HG03060 (cell line): Measurements from ENCODE around the gene ACTA1.
"Not testable (repeated sequence)": the region's sequence is repeated elsewhere in the genome, so short reads cannot be mapped to it uniquely, and the experiment has no call there.

Experiments
- ATAC-seq: cut with Tn5 transposase; IDR thresholded peaks from one replicate; pipeline ENCODE4 v1.9.1; 2021; ENCODE audit warnings: low read depth, moderate number of reproducible peaks; ENCODE audit not compliant: unreplicated experiment

ACTA1 gene

DNA sequence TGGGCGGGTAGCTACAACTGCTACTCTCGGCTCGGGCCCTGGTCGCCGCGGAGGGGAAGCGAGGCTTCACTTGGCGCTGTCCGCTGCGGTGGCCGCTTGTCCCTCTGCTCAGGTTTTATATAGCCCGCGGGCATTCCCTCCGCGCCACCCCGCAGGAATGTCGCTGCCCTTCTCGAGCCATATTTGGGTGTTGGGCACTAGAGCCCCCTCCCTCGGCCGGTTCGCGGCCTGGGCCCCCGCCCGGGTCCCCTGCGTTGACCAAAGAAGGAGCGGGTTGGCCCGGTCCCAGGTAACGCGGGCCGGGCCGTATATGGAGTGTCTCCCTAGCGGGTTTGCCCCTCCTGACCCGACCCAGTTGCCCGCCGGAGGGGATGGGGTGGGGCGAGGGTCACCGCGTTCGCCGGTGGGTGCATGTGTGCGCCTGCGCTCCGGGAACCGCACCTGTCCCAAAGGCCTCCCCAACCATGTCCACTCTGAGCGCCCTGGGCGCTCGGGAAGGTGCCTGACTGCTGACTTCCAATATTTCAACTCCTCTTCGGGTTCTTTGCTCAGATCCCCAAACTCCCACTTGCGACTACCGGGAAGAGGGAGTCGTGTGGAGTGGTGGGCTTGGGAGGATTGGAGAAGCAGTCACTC lies at the start of gene ACTA1:
TSS of gene ACTA1 (minus strand) at position 90 of the 636 bp plus-strand sequence. CDS start 979 bp downstream, outside the sequence.
- ATAC-seq: no peak

DNA sequence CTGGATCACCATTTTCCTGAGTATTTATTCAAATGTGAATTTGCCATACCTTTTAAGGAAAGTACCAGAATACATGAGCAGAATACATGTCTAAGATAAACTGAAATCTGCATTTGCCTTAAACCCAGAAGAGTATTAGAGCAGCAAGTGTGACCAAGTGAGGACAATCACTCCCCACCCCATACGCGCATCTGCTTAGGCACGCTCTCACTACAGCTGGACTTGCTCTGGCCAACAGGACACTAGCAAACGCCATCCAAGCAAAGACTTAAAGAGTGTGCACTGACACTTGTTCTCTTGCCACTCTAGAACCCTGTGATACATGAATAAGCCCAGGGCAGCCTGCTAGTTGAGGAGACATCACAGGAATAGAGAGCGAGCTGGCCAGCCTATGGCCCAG lies 48.6 kb upstream of the ACTA1 start:
- no peak for ATAC-seq

DNA sequence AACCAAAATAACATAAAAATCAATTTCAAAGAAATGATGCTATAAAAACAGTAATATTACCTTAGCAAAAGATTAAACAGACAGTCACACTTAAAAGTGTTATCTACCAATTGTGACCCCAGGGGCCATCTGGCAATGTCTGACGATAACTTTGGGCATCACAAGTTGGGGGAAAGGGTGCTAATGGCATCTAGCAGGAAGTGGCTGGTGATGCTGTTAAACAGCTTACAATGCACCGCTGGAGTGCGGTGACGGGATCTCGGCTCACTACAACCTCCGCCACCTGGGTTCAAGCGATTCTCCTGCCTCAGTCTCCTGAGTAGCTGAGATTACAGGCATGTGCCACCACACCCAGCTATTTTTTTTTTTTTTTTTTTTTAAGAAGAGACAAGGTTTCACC lies 46.6 kb upstream of the ACTA1 start:
- ATAC-seq: no peak

DNA sequence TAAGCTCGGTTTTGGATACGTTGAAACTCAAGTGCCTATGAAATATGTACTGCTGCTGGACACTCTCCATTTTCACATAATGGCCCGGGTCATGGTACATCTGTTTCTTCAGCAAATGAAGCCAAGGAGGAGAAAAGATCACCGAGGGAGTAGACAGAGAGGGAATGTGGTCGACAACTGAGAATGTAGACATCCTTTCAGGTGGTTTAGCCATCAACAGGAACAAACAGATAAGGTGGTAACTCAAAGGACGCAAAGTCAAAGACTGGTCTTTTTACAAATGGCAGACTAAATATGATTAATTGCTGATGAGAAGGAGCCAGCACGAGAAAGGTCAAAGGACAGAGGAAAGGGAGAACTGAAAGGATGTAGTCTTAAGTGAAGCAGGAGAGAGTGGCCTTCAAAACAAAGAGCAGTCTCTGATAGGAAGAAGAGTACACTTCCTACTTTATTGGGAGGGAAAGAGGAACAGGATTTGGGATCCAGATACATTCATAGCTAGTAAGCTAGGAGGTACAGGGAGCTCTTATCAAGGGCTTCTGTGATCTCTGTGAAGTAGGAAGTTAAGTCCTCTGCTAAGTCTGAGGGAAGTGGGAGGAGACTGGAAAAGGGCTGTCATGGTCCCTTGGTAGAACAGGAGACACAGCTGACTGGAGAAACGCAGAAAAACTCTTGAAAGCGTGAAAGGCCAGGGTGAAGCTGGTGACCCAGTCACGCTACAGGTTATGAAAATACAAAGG lies 45.9 kb upstream of the ACTA1 start:
- no peak for ATAC-seq

DNA sequence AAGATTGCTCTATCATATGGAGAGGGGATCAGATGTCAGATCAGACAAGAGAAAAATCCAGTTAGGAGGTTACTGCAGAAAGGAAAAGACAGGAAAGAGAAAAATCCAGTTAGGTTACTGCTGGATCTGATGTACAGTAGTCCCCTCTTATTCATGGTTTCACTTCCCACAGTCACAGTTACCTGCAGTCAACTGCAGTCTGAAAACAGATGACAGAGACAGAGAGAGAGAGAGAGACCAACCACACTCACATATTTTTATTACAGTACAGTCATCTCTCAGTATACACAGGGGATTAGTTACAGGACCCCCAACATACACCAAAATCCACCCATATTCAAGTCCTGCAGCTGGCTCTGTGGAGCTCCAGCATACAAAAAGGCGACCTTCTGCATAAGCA lies 45.0 kb upstream of the ACTA1 start:
- ATAC-seq: no peak

DNA sequence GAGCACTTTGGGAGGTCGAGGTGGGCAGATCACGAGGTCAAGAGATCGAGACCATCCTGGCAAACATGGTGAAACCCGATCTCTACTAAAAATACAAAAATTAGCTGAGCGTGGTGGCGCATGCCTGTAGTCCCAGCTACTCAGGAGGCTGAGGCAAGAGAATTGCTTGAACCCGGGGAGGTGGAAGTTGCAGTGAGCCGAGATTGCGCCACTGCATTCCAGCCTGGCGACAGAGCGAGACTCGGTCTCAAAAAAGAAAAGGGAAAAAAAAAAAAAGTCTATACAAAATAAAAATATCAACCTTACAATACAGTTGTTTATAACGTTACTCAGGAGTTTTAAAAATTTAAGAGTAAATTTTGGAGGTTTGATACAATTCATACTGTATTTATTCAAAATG lies 42.0 kb upstream of the ACTA1 start:
- ATAC-seq: not testable (repeated sequence)

DNA sequence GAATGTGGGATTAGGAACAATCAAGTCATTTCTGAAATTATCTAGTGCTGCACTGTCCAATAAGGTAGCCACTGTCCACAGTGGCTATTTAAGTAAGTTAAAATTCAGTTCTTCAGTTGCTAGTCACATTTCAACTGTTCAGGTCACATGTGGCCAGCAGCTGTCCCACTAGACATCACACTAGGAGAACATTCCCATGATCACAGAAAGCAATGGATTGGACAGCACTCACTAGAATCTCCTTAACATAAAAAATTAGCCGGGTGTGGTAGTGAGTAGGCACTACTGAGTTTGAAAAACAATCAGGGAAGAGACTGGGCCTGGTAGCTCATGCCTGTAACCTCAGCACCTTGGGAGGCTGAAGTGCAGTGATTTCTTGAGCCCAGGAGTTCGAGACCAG lies 40.6 kb upstream of the ACTA1 start:
- ATAC-seq: no peak

DNA sequence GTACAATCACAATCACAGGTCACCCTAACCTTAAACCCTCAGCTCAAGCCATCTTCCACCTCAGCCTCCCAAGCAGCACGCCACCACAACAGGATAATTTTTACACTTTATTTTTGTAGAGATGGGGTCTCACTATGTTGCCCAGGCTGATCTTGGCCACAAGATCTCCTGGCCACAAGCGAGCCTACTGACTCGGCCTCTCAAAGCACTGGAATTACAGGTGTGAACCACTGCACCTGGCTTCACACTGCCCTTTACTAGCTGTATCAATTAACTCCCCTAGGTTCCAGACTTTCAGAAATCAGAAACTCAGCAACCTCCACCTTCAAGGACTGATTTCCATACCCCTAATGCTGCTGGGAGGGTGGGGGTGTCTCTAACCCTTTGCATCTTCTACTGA lies 37.3 kb upstream of the ACTA1 start:
- no peak for ATAC-seq

DNA sequence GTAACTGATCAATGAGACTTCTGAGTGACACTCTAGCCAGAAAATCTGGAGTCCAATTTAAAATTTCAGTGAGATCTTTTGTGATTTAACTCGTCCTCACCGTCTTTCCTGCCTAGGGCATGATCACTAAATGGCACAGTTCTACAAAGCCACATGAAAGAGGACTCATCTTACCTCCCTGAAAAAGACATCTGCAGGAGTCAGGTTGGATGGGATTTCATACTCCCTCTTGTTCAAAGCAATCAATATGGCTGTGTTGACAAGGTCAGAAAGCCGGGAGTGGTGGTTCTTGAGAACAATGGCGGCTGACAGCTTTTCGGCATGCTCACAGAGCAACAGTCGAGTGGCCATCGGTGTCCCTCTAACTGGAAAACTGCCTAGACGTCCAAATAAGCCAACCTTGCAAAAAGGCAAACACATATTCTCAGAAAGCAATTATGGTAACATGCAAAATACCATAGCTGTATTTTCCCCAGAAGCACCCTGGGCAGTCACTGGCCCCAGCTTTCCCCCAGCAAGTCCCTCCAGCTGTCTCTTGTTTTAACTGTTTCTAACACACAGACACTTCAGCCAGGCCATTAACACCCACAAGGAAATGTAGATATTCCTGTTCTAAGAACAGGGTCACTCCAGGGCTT lies 36.6 kb upstream of the ACTA1 start:
- ATAC-seq: no peak

DNA sequence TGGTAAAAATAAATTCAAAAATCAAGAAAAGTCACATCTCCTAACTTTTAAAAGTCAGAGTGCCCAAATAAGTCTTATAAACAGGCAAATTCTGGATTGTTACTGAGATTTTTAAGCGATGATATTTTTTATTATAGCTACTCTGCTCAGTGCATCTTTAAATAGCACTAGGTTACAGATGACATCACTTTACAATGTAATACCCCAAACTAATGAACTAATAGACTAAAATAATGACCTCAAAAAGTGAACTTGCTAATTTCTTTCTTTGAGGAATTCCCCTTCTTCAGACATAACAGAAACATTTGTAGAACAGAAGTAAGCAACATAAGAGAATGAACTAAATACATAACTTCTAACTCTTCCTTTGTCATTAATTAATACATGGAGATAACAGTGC lies 33.0 kb upstream of the ACTA1 start:
- no peak for ATAC-seq

DNA sequence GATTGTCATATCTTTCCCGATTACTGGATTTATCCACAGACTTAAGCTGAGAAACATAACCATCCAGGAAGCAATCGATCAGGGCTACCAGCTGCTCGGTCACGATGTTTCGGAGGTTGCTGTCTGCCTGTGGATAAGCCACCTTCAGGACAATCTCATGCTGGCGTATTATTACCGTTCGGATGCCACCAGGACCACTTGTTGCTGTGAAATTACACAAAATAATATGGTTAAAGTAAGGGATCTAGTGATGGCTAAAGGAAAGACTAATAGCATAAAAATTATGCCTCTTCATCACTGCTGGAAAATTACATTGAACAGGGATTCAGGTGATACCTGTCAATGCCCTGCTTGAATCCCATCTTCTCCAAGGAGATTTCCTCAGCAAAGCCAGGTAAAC lies 30.8 kb upstream of the ACTA1 start:
- ATAC-seq: no peak

DNA sequence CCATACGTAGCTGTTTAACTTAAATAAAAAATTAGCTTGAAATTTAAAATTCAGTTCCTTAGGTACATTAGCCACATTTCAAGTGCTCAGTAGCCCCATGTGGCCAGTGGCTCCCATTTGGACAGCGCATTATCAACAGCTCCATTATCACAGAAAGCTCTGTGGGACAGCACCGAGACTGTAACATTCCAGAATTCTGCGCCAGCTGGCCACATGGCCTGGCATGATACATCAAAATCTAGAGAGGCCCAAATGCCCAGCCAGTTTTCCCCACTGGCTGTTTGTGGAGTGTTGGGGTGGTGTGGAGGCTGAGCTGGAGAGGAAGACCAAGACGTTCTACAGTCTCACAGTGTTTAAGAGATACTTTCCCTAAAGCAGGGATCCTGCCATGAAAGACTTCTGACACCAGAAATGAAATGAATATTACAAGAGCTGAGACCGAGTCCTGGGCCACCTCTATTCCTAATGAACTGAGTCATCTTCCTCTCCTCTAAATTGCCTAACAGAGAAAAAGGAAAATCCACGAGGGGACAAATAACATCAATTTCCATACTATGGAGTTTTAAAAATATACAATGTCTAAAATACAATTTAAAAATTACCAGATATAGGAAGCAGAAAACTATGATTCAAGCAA lies 27.3 kb upstream of the ACTA1 start:
- no peak for ATAC-seq

DNA sequence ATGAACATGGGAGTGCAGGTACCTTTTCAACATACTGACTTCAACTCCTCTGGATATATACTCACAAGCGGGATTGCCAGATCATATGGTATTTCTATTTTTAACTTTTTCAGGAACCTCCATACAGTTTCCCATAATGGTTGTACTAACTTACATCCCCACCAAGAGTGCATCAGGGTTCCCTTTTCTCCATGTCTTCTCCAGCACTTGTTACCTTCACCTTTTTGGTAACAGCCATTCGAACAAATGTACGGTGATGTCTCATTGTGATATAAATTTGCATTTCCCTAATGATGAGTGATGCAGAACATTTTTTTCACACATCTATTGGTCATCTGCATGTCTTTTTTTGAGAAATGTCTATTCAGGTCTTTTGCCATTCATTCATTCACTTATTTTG lies 25.9 kb upstream of the ACTA1 start:
- ATAC-seq: no peak

DNA sequence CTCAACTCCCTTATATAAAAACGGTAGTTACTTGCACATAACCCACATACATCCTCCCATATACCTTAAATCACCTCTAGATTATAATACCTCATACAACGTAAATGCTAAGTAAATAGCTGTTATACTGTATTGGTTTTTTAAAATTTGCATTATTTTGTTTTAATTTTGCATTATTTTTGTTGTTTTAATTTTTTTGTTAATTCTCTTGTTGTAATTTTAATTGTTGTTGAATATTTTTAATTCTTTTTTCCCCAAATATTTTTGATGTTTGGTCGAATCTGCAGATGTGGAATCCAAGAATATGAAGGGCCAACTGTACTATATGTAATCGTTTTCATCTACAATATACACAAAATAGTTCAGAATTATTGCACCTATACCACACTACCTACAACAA lies 23.5 kb upstream of the ACTA1 start:
- ATAC-seq: no peak

DNA sequence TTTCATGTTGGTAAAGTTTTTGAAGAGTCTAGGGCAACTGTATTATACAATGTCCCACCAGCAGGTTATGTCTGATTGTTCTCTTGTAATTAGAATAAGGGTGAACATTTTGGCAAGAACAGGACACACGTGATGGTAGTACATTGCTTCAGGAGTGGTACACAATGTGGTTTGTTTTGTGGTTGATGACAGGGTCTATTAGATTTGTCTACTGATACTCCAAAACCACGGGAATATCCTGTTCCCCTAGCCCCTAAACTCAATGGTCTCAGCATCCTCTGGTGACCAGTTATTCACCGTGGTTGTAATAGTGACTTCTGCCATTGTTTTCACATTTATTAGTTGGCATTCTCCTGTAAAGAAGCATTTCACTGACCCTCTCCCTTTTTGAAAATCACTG lies 22.1 kb upstream of the ACTA1 start:
- no peak for ATAC-seq

DNA sequence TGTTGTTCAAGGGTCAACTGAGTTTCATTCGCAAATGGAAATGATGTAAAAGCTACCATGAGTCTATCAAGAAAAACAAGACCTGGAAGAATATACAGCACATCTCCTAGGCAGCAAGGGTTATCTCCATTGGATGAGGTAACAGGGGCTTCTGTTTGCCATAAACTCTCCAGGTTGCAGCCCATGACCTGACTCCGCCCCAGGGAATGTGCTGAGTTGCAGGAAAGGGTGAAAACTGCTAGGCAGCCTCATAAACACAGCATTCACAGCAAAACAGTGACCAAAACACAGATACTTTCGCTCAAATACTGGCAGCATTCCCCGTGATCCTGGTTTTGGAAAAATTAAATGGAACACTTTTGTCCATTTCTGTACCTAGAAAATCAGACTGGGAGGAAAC lies 20.2 kb upstream of the ACTA1 start:
- ATAC-seq: no peak

DNA sequence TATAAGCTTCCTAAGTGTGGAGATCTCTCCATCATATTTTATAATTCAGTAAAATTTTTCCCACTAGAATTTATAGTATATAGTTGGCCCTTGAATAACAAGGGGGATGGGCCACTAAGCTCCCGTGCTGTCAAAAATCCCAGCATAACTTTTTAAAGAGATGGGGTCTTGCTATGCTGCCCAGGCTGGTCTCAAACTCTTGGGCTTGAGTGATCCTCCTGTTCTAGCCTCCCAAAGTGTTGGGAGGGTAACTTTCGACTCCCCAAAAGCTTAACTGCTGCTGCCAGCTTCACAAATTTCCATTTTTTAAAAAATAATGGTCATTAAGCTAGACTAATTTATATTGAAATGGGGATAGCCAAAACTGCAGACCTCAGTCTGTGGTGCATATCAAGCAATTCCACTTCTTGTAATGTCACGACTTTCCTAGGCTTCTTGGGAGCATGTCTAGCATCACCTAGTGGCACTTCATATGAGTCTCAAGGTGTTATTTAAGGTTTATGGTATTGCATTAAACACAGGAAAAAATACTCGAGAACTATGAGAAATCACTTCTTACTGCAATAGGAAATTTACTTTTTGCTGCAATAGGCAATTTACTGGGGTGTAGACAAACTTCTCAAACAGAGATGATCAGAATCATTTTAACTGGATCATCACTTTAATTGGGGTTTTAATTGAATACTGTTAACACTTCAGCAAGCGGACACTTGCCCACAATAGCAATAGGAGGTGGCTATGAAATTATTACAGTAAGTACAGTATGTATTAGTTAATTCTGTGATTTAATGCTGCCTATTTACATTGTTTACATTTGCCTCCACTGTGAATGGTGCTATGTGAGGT lies 19.3 kb upstream of the ACTA1 start:
- no peak for ATAC-seq

DNA sequence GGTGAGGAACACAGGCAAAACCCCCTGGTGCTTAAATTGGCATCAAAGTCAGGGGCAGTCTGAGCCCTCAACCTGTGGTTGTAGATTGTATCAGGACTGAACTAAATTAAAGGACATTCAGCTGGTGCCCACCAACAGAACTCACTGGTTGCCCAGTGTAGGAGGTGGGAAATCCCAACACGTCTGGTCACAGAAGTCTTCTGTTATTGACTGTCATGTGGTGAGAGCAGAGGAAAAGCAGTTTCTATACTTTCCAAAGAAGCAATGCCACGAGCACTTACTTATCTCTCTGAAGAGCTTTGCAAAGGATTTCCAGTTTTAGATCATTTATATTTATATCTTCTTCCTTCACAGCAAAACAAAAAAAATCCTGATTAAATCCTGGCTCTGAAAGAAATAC lies 15.0 kb upstream of the ACTA1 start:
- no peak for ATAC-seq

DNA sequence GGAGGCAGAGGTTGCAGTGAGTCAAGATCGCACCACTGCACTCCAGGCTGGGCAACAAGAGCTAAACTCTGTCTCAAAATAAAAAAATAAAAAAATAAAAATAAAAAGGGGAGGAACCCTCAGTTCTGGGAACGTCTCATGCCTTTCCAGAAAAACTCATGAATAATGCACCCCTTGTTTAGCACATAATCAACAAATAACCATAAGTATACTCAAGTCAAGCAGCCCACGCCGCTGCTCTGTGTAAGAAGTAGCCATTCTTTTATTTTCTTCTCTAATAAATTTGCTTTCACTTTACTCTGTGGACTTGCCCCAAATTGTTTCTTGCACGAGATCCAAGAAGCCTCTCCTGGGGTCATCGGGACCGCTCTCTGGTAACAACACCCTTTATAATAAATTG lies 14.5 kb upstream of the ACTA1 start:
- no peak for ATAC-seq

DNA sequence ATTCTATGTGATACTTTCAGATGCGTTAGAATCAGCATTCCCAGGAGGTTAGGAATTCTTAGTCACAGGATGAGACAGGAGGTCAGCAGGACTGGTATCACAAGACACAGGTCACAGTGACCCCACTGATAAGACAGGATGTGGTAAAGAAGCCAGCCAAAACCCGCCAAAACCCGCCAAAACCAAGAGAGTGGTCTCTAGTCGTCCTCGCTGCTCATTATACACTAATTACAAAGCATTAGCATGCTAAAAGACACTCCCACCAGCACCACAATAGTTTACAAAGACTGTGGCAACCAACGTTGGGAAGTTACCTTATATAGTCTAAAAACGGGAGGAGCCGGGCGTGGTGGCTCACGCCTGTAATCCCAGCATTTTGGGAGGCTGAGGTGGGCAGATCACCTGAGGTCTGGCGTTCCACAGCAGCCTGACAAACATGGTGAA lies 13.9 kb upstream of the ACTA1 start:
- no peak for ATAC-seq

DNA sequence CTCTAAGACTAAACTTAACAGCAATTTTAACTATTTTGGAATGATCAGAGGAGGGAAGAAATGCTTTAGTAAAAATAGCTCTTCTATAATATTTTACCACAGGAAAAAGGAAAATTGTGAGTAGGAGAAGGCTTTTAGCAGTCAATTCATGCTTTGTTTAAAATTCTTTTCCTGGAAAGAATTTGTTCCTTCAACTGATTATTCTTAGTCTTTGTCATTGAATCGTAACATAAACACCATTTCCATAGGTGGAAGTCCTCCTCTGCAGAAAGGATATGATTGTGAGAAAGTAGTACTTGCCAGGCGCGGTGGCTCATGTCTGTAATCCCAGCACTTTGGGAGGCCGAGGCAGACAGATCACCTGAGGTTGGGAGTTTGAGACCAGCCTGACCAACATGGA lies 11.9 kb upstream of the ACTA1 start:
- no peak for ATAC-seq
